Keratinocyte (primary cell): Measurements from ENCODE around the gene KMT2C. TPM values are rescaled to one million over a fixed set of nuclear protein-coding genes. Genes with fewer than 3 reads are reported as not detected.

Experiments used
- DNase-seq: peaks from one replicate; pipeline ENCODE4 v3.0.0-alpha.2; 2011; ENCODE audit warnings: low read depth, missing footprints, low spot score
- FAIRE-seq: peaks from 2 replicates; lab custom pipeline; 2011; peaks lifted over from hg19 to GRCh38; lab: Jason Lieb, UNC
- H2AFZ ChIP-seq: 2 replicates; pipeline ENCODE4 v1.6.0; 2012; ENCODE audit warnings: low read length, control low read depth, inconsistent platforms; ENCODE audit not compliant: control insufficient read depth
- H3K27ac ChIP-seq: 2 replicates; pipeline ENCODE4 v1.5.1; 2011; ENCODE audit warnings: low read length; ENCODE audit not compliant: control insufficient read depth, insufficient read depth
- H3K27me3 ChIP-seq: 3 replicates; pipeline ENCODE4 v1.6.0; 2011; ENCODE audit warnings: low read length; ENCODE audit not compliant: control insufficient read depth, insufficient read depth; ENCODE audit errors: extremely low read depth
- H3K36me3 ChIP-seq, 2 experiments: 2 replicates in 1 of 2; 3 replicates in 1 of 2; pipeline ENCODE4 v1.5.1; 2011; ENCODE audit warnings: low read length in 2 of 2, mild to moderate bottlenecking in 1 of 2; ENCODE audit not compliant: control insufficient read depth in 2 of 2, insufficient read depth in 2 of 2; ENCODE audit errors: extremely low read depth in 1 of 2
- H3K4me1 ChIP-seq: 3 replicates; pipeline ENCODE4 v1.5.1; 2011; ENCODE audit warnings: low read length; ENCODE audit not compliant: control insufficient read depth, insufficient read depth; ENCODE audit errors: extremely low read depth
- H3K4me2 ChIP-seq: 3 replicates; pipeline ENCODE4 v1.6.0; 2011; ENCODE audit warnings: low read depth, low read length; ENCODE audit not compliant: control insufficient read depth, insufficient read depth; ENCODE audit errors: extremely low read depth
- H3K4me3 ChIP-seq, 3 experiments: fragments of 200-600 bp in 1 of 3; sonication (generic) in 1 of 3; 2 replicates in 2 of 3; 3 replicates in 1 of 3; pipeline ENCODE4 v1.5.1; 2011 to 2016; ENCODE audit warnings: low read length in 3 of 3, mild to moderate bottlenecking in 3 of 3, control low read depth in 2 of 3, inconsistent platforms in 1 of 3, low read depth in 1 of 3, mixed read lengths in 1 of 3, mixed run types in 1 of 3, moderate library complexity in 1 of 3; ENCODE audit not compliant: control insufficient read depth in 2 of 3, insufficient read depth in 2 of 3; ENCODE audit errors: extremely low read depth in 1 of 3
- H3K79me2 ChIP-seq: 2 replicates; pipeline ENCODE4 v1.6.0; 2012; ENCODE audit warnings: low read length; ENCODE audit not compliant: control insufficient read depth, insufficient read depth
- H3K9ac ChIP-seq: 3 replicates; pipeline ENCODE4 v1.6.0; 2011; ENCODE audit warnings: low read length; ENCODE audit not compliant: control insufficient read depth, insufficient read depth; ENCODE audit errors: extremely low read depth
- H3K9me1 ChIP-seq: 3 replicates; pipeline ENCODE4 v1.6.0; 2011; ENCODE audit warnings: low read length; ENCODE audit not compliant: control insufficient read depth, insufficient read depth; ENCODE audit errors: extremely low read depth
- H3K9me3 ChIP-seq: 2 replicates; pipeline ENCODE4 v1.5.1; 2012; ENCODE audit warnings: low read depth, low read length; ENCODE audit not compliant: control insufficient read depth
- H4K20me1 ChIP-seq: 3 replicates; pipeline ENCODE4 v1.6.0; 2011; ENCODE audit warnings: low read length; ENCODE audit not compliant: control insufficient read depth, insufficient read depth; ENCODE audit errors: extremely low read depth
- EZH2 ChIP-seq: IDR thresholded peaks from one replicate; pipeline ENCODE4 v1.6.1; 2012; ENCODE audit warnings: inconsistent platforms, mild to moderate bottlenecking, low read length, moderate library complexity
- dilution Hi-C: fragments of 300-500 bp; cut with MboI; formaldehyde crosslinking; loops from one replicate; pipeline ENCODE4 v1.7.0; 2020; ENCODE audit warnings: low sequenced_read_pairs; ENCODE audit not compliant: extremely low pct_ligation_motif_present
- polyA plus RNA-seq, 5 experiments: library from polyadenylated mRNA; depleted of rRNA in 3 of 5; stranded (reverse) in 3 of 5; stranded (forward) in 1 of 5; unstranded in 1 of 5; fragments of >200 nt; gene quantifications; 1 replicate in 1 of 5; 2 replicates in 3 of 5; 3 replicates in 1 of 5; pipeline versions ENCODE4 v1.2.1 to v1.2.3, GENCODE V29; 2011 to 2012; ENCODE audit warnings: missing spikeins in 2 of 5, low read depth in 1 of 5, low replicate concordance in 1 of 5
- TF ChIP-seq, protein P1 (sequence below), 3 experiments: IDR thresholded peaks in 1 of 3; conservative IDR thresholded peaks in 1 of 3; optimal IDR thresholded peaks in 1 of 3; 2 replicates in 2 of 3; 3 replicates in 1 of 3; pipeline versions ENCODE3 to v1.5.1; 2011; ENCODE audit warnings: low read length in 3 of 3, mild to moderate bottlenecking in 3 of 3, moderate library complexity in 2 of 3, control low read depth in 1 of 3, inconsistent platforms in 1 of 3; ENCODE audit not compliant: insufficient read depth in 2 of 3; ENCODE audit errors: extremely low read depth in 1 of 3

Gene KMT2C
- polyA plus RNA-seq, 1 donor (not counting 4 experiments of a cell fraction or from before 2014, with no cell fraction given) = 8.5 TPM

DNA sequence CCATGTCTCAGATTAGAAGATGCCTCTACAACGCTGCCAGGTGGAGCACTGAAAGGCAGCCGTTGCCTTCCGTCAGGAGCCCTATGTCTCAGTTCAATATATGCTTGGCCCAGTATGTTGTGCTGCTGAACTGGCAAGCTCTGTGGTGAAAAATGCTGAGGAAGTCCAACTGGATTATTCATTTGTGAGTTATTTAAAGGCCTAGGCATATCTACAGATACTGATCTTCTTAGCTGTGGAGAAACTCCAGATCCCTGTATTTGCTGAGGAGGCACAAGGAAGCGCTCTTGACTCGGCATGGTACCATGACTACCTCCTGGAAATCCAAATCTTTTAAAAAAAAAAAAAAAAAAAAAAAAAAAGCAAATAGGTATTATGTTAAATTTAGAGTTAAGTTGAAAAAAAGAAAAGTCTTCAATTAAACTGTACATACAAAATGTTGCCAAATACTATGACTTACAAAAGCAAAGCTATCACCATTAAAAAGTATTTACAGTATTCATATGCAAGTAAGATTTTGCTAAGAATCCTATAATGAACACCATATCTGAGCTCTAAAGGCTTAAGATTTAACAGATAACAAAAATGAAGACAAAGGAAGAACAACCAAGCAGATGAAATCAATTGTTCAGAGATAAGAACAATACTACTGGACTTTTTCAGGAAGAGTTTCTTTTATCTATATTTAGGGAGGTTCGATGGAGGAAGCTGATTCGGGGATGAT is 258.0 kb downstream of the KMT2C start:
- H3K27ac ChIP-seq = no peak overlapping the region
- peaks cover 22 to 30% of the 10 kb centered on the region in 2 experiments for H3K36me3 ChIP-seq
- no peak overlapping the region for H3K4me2 ChIP-seq
- H4K20me1 ChIP-seq = no peaks in the 10 kb centered on the region
- DNase-seq (no peak), FAIRE-seq (no peak)
- H3K27me3 ChIP-seq = no peaks in the 10 kb centered on the region
- no peak overlapping the region for H2AFZ ChIP-seq
- dilution Hi-C loops = no loop called here
- TF ChIP-seq, protein P1, sequence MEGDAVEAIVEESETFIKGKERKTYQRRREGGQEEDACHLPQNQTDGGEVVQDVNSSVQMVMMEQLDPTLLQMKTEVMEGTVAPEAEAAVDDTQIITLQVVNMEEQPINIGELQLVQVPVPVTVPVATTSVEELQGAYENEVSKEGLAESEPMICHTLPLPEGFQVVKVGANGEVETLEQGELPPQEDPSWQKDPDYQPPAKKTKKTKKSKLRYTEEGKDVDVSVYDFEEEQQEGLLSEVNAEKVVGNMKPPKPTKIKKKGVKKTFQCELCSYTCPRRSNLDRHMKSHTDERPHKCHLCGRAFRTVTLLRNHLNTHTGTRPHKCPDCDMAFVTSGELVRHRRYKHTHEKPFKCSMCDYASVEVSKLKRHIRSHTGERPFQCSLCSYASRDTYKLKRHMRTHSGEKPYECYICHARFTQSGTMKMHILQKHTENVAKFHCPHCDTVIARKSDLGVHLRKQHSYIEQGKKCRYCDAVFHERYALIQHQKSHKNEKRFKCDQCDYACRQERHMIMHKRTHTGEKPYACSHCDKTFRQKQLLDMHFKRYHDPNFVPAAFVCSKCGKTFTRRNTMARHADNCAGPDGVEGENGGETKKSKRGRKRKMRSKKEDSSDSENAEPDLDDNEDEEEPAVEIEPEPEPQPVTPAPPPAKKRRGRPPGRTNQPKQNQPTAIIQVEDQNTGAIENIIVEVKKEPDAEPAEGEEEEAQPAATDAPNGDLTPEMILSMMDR (optimal IDR thresholded peaks at IDR 0.05 in 1 of 3, IDR thresholded peaks at IDR 0.05 in 1 of 3, conservative IDR thresholded peaks at IDR 0.05 in 1 of 3; ENCODE audit: extremely low read depth in 1 of 3, insufficient read depth in 2 of 3, low read length in 3 of 3) = no peak
- TF ChIP-seq EZH2 = no peak
- no peaks in the 10 kb centered on the region for H3K79me2 ChIP-seq
- H3K4me3 ChIP-seq = no peak overlapping the region
- H3K9ac ChIP-seq = no peak overlapping the region
- no peaks in the 10 kb centered on the region for H3K9me3 ChIP-seq
- no peaks in the 10 kb centered on the region for H3K9me1 ChIP-seq
- H3K4me1 ChIP-seq = no peaks in the 10 kb centered on the region

DNA sequence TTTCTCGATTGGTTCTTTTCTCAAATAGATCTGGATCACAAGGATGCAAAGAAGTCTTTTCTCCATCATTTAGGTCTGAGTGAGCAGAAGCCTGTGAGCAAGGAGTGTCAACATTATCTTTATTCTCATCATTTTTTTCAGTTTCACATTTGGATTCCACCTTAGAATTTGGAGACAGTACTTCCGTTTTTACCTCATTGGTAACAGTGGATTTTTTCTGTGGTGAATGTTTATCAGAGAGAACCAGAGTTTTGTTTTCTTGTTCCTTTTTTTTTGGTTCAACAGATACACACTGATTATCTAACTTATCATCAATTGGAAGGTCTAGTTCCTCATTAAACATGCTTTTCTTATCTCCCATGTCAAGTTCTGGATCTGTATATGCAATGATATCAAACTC is 259.0 kb downstream of the KMT2C start:
- FAIRE-seq (no peak), DNase-seq (no peak)
- H4K20me1 ChIP-seq = no peaks in the 10 kb centered on the region

More for the DNA sequence above, 259.0 kb downstream of the KMT2C start:
- no peak overlapping the region for H3K9ac ChIP-seq
- dilution Hi-C loops = no loop called here
- TF ChIP-seq, protein P1 (optimal IDR thresholded peaks at IDR 0.05 in 1 of 3, IDR thresholded peaks at IDR 0.05 in 1 of 3, conservative IDR thresholded peaks at IDR 0.05 in 1 of 3; ENCODE audit: extremely low read depth in 1 of 3, insufficient read depth in 2 of 3, low read length in 3 of 3) = no peak
- TF ChIP-seq EZH2 = no peak
- H3K4me1 ChIP-seq = no peaks in the 10 kb centered on the region
- no peaks in the 10 kb centered on the region for H3K79me2 ChIP-seq
- no peak overlapping the region for H2AFZ ChIP-seq
- no peak overlapping the region for H3K4me3 ChIP-seq
- H3K4me2 ChIP-seq = no peak overlapping the region
- H3K27ac ChIP-seq = no peak overlapping the region
- H3K9me3 ChIP-seq = no peaks in the 10 kb centered on the region
- H3K9me1 ChIP-seq = no peaks in the 10 kb centered on the region
- peaks cover 20 to 23% of the 10 kb centered on the region in 2 experiments for H3K36me3 ChIP-seq
- no peaks in the 10 kb centered on the region for H3K27me3 ChIP-seq
